SK-N-SH treated with all-trans-retinoic acid at 6 μM for 48 hours (cell line): ENCODE measurements around the gene LRRC9.

ENCODE experiments used
- TF ChIP-seq, protein P1 (sequence below): fragments of 250-450 bp; sonication (Bioruptor Pico); IDR thresholded peaks from 2 replicates; pipeline ENCODE4 v1.8.0; 2020; ENCODE audit warnings: mild to moderate bottlenecking, moderate library complexity, borderline replicate concordance
- TF ChIP-seq, protein P2 (sequence below): fragments of 250-450 bp; sonication (Bioruptor Pico); IDR thresholded peaks from 2 replicates; pipeline ENCODE4 v1.5.1; 2020; ENCODE audit warnings: low read depth, mild to moderate bottlenecking, moderate library complexity

DNA sequence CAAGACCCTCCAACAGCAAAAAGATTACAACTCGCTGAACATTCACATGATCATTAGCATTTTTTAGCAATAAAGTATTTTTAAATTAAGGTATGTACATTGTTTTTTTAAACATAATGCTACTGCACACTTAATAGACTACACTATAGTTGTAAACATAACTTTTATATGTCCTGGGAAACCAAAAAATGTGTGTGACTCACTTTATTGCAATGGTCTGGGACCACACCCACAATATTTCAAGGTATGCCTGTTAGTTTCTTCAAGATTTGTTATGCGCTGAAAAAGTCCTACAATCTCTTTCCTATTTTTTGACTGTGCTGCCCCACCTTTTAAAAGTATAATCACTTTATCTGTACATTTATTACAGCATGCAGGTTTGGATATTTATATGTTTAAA lies 141.4 kb downstream of the LRRC9 start:
- TF ChIP-seq, protein P1, sequence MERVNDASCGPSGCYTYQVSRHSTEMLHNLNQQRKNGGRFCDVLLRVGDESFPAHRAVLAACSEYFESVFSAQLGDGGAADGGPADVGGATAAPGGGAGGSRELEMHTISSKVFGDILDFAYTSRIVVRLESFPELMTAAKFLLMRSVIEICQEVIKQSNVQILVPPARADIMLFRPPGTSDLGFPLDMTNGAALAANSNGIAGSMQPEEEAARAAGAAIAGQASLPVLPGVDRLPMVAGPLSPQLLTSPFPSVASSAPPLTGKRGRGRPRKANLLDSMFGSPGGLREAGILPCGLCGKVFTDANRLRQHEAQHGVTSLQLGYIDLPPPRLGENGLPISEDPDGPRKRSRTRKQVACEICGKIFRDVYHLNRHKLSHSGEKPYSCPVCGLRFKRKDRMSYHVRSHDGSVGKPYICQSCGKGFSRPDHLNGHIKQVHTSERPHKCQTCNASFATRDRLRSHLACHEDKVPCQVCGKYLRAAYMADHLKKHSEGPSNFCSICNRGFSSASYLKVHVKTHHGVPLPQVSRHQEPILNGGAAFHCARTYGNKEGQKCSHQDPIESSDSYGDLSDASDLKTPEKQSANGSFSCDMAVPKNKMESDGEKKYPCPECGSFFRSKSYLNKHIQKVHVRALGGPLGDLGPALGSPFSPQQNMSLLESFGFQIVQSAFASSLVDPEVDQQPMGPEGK (CRISPR knock-in tag): no peak
- TF ChIP-seq, protein P2, sequence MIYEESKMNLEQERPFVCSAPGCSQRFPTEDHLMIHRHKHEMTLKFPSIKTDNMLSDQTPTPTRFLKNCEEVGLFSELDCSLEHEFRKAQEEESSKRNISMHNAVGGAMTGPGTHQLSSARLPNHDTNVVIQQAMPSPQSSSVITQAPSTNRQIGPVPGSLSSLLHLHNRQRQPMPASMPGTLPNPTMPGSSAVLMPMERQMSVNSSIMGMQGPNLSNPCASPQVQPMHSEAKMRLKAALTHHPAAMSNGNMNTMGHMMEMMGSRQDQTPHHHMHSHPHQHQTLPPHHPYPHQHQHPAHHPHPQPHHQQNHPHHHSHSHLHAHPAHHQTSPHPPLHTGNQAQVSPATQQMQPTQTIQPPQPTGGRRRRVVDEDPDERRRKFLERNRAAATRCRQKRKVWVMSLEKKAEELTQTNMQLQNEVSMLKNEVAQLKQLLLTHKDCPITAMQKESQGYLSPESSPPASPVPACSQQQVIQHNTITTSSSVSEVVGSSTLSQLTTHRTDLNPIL (CRISPR knock-in tag): no peak
